HPDE6-E6E7 (cell line): ENCODE data around the gene FRMD4A.

ENCODE experiments used
- DNase-seq: peaks from one replicate; pipeline ENCODE4 v3.0.0; 2011; ENCODE audit warnings: missing footprints; ENCODE audit errors: extremely low spot score

Gene FRMD4A

DNA sequence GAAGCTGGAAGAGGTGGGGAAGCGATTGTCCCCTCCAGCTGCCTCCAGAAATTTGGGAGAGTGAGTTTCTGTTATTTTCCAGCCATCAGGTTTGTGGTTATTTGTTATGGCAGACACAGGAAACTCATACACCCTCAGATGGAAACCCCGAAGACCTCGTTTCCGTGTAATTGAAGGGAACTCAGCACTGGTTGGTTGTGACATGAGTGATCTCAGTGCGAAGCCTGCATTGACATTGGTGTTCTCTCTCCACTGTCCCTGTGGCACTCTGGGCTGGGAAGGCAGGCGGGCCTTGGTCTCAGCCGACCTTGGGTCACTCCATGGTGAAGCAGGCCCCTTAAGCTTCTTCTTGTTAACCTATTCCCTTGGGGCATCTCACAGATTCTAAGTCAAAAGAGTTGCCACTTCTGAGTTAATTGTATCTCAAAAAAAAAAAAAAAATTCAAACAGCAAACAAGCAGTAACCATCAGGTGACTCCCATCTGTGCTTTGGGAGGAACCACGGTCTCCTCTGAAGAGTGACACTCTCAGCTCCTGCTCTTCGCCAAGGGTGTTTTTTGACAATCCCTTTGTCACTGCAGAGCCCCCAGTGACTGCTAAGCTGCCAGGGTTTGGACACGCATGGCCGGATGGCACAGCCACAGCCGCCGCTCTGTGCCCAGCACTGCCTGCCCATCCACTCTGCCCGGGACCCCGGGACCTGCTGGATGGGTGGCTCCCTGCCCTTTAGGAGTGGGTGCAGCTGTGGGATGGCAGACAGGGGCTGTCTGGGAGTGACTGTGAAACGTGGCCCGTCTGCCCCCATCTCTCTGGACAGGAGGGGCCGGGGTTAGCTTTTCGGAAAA, 510.4 kb downstream of the FRMD4A start:
- DNase-seq: no peak

DNA sequence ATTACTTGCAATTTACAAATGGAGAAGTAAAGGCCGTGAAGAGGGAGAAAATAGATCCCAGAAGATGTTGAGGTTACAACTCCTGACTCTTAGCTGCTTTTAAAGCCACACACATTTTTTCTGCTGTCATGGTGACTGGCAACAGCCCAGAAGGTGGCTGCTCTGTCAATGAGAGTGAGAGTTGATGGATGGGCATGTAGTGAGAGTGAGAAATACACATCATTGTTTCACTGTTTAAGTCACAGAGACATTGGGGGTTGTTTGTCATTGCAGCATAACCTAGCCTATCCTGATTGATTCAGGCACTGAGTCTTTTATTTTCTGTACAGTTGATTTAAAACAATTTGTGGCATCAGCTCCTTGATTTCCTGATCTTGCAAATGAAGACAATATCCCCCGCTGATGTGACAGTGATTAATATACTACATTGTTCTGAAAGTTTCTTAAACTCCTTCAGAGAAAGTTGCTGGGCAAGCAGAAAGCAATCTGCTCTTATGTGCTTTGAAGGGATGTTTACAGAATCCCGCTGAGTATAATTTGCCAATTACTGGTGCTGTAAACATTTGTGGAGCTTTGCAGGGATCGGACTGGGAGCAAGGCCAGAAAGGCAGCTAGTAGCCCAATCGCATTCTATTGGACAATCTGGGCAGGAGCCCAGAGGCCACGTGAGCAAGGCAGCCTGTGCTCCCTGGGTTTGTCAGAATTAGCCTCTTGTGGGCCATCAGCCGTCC, 514.4 kb downstream of the FRMD4A start:
- DNase-seq: no peak

DNA sequence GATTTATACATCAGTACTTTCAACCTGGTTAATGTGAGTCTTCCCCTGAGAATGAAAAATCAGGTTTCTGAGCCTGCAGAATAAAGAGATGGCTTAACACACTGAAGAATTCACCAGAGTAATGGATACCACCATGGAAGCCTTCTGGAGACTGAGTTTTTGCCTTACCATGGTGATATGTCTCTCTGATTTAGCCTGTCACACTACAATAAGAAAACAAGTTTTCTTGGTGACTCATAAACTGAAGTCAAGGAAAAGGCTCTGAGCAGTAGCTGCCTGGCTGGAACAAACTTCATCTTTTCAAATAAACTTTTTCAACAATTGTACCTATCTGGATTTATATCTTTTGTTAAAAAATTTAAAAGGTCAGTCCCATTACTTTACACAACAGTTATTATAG, 515.0 kb downstream of the FRMD4A start:
- DNase-seq: peak; percentile 4

DNA sequence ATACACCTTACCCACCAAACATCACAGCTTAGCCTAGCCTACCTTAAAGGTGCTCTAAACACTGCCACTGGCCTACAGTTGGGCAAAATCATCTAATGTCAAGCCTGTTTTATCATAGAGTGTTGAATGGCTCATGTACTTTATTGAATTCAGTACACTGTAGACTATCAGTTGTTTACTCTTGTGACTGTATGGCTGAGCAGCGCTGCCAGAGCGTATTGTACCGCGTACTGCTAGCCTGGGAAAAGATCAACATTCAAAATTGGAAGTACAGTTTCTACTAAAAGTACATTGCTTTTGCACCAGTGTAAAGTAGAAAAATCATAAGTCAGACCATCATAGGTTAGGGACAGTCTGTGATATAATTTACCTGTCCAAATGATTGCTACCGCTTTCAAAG, 517.2 kb downstream of the FRMD4A start:
- DNase-seq: no peak

DNA sequence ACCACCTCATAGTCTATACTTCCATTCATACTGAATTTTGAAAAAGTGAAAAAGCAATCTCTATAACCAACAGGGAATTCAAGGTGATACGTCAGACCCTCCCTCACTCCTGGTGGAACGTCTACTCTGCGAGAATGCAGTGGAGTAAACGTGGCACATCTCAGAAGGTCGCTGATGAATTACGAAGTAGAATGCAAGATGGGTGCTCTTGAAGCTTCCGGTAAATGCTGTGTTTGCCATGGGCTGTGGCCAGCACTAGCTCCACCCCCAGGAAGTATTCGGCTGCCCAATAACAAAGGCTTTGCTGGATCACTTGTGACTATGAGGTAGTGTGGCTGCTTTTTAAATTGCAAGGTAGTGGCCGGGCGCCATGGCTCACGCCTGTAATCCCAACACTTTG, 517.9 kb downstream of the FRMD4A start:
- no peak for DNase-seq

DNA sequence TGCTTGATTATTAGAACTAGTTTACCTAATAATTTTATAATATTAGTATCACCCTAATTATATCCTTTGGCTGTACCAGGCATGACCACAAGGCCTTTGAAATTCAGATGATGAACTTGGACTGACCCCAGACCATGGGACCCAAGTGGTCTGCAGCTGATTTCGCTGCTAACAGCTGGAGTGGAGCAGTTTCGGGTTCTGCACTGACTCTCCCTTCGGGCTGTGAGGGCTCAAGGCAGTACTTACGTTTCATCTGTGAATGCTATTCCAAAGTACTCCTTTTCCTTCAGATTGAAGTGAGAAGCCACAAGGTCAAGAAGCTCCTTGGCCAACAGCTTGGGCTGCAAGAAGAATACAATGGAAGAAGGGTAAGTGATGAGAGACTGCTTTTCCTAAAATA, 520.2 kb downstream of the FRMD4A start:
- DNase-seq: no peak

DNA sequence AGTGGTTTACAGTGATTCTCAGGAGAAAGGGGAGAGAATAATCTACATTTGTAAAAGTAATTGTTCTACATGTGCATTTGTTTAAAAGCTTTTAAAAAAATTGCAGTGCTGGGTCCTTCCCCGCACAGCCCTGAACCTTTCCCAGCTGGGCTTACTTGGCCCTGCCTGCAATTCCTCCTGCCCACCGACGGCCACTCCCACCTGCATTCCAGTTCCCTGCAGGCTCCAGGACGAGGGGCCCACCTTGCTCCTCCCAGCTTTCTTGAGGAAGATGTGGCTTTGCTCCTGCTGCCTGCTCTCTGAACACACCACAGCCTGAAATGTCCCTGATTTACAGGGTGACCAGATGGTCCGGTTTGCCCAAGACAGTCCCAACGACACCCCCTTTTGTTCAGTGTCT, 521.3 kb downstream of the FRMD4A start:
- DNase-seq: no peak

DNA sequence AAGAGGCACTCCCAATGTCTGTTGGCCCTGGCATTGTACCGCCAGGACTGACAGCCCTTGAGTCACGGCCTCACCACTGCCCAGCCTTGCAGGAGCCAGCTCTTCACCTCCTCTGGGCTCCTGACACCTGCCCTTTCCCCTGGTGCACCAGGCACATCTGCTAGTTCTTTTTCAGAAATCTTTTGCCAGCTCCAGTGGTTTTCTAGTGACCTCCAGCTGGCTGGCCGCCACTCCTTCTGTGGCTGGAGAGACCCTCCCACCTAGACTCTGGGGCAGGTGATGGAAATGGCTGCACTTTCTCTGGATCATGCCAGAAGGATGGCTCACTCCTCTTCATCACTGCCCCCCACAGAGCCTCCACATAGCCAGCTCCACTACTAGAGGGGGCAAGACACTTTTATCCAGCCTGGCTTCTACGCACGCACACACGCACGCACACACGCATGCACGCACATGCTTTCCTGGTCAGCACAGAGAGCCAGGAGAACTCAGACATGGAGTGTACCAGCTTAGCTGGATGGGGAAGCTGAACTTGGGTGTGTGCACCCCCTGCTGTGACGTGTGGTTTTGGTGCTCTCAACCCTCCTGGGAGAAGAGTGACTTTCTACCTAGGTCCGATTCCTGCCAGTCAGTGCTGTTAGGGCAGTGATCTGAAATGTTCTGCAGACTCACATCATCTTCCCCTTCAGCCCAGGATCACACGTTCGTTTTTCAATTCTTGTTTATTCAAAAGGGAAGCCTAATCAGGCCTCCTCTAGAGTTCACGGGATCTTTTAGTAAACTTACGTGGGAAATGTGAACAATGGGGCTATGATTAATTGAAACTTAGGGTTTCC, 522.0 kb downstream of the FRMD4A start:
- DNase-seq: no peak

DNA sequence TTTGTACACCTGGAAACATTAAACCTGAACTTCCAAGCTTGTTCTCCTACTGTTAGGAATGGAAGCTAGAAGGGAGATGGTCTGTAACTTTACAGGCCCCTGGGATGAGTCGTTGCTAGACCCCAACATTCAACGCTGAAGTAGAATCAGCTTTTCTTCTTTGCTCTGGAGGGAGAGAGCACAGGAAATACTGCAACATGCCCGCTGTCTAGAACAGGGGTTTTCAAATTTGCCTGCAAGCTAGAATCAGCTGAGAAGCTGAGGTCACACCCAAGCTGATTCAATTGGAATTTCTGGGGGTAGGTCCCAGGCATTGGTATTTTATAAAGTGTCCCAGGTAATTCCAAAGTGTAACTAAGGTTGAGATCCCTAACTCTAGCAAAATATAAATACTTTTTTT, 524.3 kb downstream of the FRMD4A start:
- DNase-seq: no peak

DNA sequence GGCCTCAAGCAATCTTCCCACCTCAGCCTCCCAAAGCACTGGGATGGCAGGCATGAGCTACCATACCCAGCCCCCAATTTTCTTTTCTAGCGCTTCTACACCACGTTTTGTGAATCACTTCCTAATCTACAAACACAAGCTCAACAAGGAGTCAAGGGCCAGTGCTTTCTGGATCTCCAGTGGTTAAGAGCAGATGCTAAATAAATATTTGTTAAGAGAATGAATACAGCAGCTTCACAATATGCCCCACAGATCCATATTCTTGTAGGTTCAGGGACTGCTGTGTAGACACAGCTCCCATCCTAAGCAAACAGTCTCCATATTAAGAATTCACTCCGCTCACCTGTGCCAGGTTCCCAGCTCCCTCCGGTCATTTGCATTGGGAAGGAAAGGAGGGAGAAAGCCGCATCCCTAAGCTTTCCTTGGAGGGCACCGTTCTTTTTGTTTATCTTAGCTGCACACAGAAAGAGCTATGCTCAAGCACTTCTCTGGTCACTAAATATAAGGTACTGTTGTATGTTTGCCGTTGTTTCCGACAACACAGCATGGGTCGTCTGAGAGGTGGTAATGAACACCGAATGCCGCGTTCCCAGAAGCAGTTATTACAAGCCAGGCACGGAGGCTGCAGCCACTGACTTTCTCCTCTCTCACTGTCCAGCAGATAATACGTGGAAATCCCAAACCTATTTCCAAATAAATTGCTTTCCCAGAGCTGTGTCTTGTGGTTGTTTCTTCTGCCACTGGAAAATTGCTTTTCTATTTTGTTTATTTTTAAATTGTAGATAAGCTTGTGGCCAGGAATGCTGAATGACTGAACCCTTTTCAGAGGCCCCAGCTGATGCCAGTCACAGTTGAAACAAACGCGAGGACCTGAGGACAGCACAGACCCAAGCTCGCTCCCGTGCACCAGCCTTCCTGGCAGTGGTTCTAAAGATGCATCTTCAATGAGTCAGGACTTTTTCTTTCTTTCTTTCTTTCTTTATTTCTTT, 526.9 kb downstream of the FRMD4A start:
- no peak for DNase-seq

DNA sequence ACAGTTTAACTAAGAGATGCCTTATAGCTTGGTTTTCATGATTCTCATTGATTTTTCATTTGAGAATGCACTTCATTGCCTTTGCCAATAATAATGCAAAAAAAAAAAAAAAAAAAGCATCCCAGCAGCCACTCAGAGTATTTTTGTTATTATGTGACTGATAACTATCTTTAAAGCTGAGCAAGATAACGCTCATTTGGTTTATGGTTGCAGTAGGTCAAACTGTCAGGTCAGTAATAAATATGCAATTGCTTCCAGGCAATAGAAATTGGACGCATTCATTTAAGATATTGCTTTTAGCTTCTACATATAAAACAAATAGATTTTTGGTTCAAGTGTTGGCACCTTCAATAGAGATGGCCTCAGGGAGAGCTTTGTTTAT, 528.8 kb downstream of the FRMD4A start:
- DNase-seq: no peak

DNA sequence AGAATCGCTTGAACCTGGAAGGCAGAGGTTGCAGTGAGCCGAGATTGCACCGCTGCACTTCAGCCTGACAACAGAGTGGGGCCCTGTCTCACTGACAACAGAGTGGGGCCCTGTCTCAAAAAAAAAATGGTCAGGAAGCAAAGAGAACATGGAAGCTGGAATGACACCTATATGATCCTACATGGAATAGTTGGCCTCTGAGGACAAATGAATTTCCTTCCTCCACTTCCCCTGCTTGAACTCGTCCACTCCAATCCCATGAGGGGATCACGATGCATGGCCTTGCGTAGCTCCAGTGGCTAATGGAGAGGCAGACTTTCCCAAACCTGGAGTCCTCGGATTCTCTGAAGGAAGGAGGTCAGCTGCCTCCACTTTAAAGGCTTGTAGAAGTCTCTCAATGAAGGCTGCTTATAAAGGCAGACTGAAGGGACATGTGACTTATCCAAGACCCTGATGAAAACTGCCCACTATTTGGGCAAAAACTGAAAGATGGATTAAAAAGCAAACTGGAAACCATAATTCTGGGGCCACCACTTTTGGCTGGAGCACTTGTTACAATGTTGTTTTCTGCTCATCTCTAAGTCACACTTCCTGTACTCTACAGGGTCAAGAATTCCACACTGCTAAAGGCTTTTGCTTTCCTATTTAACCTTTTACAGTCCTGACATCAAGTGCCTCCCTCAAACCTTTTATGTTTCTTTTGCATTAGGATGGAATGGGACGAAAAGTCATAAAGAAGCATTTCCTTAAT, 529.4 kb downstream of the FRMD4A start:
- no peak for DNase-seq

DNA sequence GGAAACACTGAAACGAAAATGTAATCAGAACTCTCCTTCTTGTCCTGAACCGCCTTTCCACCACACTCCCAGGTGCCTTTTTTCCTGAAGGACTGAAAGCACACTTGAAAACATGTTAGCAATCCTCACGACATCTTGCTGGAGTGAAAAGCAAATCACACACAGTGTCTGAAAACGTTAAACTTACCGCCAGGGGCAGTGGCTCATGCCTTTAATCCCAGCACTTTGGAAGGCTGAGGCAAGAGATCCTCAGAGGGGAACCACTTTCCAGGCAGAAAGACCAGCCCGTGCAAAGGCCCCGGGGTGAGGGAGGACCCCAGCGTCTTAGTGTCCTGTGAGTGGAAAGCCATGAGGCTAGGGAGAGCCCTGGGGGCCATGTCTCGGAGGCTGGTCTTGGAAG, 533.6 kb downstream of the FRMD4A start:
- DNase-seq: no peak

DNA sequence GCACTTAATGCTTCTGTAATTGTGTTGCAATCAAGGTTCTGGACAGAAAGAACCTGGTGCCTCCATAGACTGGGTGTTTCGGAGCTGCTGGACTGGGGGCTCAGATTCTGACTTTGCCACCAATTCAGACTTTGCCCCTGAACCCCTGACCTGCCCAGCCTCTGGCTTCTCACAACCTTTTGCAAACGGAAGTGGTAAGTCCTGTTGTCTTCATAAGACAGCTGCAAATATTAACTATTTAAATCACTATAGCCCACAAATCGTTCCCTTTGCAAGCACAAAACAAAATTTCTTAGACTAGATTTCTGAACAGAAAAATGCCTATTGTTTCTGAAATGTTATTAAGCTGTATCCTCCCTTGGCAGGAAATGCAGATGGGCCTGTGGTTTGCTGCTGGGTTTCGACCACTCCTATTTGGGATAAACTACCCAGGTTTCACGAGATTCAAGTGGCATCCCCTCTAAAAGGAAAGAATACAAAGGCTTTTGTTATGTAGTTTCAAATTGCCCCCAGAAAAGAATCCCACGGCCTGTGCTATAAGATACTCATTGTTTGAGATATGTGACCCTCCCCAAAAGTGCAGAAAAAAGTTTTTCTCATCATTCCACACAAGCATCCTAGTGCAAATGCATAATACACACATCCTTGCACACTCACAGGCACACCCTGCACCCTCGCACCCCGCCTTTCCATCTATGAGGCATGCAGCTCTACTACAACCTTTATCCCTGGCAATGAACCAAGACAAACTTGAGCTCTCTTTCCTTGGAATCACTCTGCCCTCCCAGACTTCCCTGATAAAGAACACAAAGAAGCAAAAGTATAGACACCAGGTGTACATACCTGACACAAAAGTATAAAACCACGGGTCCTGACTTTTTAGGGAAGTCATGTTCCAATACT, 534.8 kb downstream of the FRMD4A start:
- DNase-seq: no peak

DNA sequence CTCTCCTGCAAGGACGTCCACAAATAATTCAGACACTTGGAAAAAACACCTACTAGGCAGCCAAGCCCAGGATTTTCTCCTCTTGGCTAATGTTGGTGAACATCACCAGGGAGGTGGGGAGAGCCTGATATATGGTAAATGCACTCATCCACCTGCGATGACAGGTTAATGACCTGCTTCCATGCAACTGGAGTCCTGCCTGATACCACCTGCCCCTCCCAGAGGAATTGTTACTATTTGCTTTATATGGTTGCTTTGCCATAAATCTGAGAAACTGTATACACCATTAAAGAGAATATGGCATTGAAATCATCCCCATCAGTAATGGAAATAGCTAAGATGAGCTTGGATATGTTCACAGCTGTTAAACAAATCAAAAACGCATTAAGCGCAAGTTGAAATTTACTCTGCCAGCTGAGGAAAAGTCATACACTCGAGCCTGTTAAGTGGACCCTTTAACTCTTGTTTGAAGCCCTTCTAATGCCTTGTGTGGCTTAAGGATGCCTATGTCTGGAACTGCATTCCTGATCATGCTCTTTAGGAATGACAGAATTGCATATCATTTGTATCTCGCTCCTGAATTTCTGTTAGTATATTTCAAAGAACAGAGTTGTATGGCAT, 535.6 kb downstream of the FRMD4A start:
- no peak for DNase-seq

DNA sequence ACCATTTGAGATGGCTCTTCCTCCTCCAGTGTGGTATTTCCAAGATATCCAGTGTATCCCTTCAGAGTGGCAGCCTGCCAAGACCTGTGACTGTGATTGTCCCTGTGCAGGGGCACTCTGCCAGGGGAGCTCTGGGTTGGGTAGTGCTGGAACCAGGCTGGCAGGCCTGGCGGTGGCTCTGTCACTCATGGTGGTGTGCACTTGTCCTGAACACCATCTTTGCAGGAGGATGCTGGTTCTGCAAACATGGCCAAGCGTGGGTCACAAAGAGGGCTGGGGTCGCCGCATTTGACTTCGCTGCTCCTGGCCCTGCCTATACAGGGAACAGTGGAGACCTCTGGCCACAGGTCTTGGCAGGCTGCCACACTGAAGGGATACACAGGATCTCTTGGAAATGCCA, 538.7 kb downstream of the FRMD4A start:
- DNase-seq: no peak

DNA sequence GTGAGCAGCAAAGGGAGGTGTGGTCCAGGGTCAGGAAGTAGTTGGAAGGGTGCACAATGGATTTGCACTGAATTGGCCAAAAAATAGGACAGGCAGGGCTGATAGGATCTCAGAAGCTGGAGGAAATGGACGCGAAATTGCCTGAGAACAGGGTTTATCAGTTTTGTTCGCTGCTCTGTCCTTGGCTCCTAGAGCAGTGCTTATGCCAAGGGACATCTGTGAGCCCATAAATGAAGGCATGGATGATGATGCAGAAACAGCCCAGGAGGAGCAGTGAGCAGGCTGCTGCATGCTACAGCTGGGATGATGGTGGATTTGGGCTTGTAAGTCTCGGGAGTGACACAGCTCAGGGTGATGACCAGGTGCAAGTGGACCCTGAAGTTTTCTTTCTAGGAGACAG, 539.2 kb downstream of the FRMD4A start:
- no peak for DNase-seq

DNA sequence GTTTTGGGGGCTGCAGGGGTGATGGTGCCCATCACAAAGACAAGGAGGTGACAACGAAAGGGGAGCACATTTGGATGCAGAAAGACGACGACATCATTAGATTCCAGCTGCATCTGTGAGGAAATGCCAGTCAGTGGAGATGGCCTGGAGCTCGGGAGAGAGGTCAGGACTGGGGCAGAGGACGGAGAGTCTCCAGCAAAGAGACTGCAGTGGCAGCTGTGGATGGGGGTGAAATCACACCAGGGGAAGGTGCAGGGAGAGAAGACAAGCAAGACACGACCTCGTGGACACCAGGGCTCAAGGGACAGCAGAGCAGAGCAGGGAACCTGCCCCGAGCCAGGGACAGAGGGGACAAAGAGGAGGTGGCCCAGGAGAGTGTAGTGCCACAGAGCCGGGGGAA, 540.5 kb downstream of the FRMD4A start:
- DNase-seq: no peak

DNA sequence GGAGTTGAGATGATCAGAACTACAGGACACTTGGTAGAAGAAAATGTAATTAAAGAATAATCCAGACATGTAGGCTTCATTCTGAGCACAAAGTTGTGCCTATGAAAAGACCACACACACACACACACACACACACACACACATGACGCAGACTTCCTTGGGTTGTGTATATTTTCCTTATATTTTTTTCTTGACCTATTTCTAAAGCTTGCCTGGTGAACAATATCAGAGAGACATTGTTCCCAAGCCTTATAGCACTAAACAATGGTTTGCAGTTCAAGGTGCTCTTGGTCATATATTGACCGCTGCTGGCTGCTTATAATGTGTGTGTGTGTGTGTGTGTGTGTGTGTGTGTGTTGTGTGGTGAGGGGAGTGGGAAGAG, 541.3 kb downstream of the FRMD4A start:
- no peak for DNase-seq
